Spleen (tissue), 7 donors: ENCODE data around the gene MIB1.

ENCODE experiments used
- POLR2A ChIP-seq, 3 donors: fragments of 450-650 bp; IDR thresholded peaks; one replicate each; pipeline ENCODE4 v1.5.1; 2017; ENCODE audit warnings: antibody characterized with exemption in 3 of 3, mild to moderate bottlenecking in 1 of 3
- POLR2AphosphoS5 ChIP-seq, 3 donors: sonication (generic); formaldehyde crosslinking; IDR thresholded peaks; one replicate each; pipeline ENCODE4 v1.5.1; 2017; ENCODE audit warnings: antibody characterized with exemption in 3 of 3
- TF ChIP-seq, protein P1 (sequence below), 11 experiments: fragments of 200-600 bp in 7 of 11; fragments of 450-650 bp in 4 of 11; sonication (generic) in 4 of 11; IDR thresholded peaks in 8 of 11; conservative IDR thresholded peaks in 3 of 11; 1 replicate in 7 of 11; 2 replicates in 4 of 11; pipeline versions ENCODE4 v1.4.0 to v1.8.0; 2016 to 2021; ENCODE audit warnings: antibody characterized with exemption in 11 of 11, inconsistent platforms in 4 of 11, mild to moderate bottlenecking in 1 of 11
- donor health status: DM: no; HTN: no; CAD: no; lungs with moderate emphysema.
- donor health status: DM: no; HTN: no; CAD: no.
- donor health status: DM: no; HTN: no; CAD: no.

DNA sequence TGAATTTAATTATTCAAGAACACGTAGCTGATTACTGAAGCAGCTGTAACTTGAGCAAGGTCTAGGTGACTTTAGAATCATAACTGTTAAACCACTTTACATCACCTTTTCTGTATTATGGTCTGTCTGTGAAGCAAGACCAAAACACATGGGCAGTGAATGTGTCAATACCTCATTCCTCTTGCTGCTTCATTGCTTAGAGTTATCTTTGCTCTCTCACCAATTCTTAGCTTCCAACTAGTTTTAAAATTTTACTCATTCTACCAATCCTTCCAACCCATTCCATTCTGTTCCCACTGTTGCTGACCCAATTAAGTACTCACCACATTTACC lies 80.2 kb downstream of the MIB1 start:
- no peak for TF ChIP-seq POLR2AphosphoS5 (IDR thresholded peaks at IDR 0.05)
- TF ChIP-seq, protein P1, sequence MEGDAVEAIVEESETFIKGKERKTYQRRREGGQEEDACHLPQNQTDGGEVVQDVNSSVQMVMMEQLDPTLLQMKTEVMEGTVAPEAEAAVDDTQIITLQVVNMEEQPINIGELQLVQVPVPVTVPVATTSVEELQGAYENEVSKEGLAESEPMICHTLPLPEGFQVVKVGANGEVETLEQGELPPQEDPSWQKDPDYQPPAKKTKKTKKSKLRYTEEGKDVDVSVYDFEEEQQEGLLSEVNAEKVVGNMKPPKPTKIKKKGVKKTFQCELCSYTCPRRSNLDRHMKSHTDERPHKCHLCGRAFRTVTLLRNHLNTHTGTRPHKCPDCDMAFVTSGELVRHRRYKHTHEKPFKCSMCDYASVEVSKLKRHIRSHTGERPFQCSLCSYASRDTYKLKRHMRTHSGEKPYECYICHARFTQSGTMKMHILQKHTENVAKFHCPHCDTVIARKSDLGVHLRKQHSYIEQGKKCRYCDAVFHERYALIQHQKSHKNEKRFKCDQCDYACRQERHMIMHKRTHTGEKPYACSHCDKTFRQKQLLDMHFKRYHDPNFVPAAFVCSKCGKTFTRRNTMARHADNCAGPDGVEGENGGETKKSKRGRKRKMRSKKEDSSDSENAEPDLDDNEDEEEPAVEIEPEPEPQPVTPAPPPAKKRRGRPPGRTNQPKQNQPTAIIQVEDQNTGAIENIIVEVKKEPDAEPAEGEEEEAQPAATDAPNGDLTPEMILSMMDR (IDR thresholded peaks at IDR 0.05 in 8 of 11, conservative IDR thresholded peaks at IDR 0.05 in 3 of 11) = no peak
- TF ChIP-seq POLR2A (IDR thresholded peaks at IDR 0.05) = no peak
